DOHH2 (cell line): Measurements from ENCODE around the gene CSMD2.

Experiments
- H3F3A ChIP-seq: fragments of 200-600 bp; sonication (generic), shearing (Covaris generic); 2 replicates; pipeline ENCODE4 v1.6.0; 2016; ENCODE audit warnings: antibody characterized with exemption, mild to moderate bottlenecking; ENCODE audit not compliant: control insufficient read depth, insufficient read depth
- H3K27ac ChIP-seq: fragments of 200-600 bp; sonication (generic); 2 replicates; pipeline ENCODE4 v1.5.1; 2014; ENCODE audit warnings: low read depth, mild to moderate bottlenecking, low read length, moderate library complexity
- H3K27me3 ChIP-seq: fragments of 200-600 bp; sonication (generic); 2 replicates; pipeline ENCODE4 v1.6.1; 2014; ENCODE audit warnings: mild to moderate bottlenecking, low read length, mixed read lengths; ENCODE audit not compliant: control insufficient read depth
- H3K36me3 ChIP-seq: fragments of 200-600 bp; sonication (generic); 2 replicates; pipeline ENCODE4 v1.6.1; 2014; ENCODE audit warnings: mild to moderate bottlenecking, low read length, moderate library complexity, mixed read lengths; ENCODE audit not compliant: control insufficient read depth
- H3K4me1 ChIP-seq: fragments of 200-600 bp; sonication (generic); 2 replicates; pipeline ENCODE4 v1.6.1; 2014; ENCODE audit warnings: mild to moderate bottlenecking, low read length, mixed read lengths; ENCODE audit not compliant: control insufficient read depth
- H3K4me2 ChIP-seq: fragments of 200-600 bp; sonication (generic); 2 replicates; pipeline ENCODE4 v1.6.0; 2014; ENCODE audit warnings: mild to moderate bottlenecking, low read length, moderate library complexity
- H3K4me3 ChIP-seq: fragments of 200-600 bp; sonication (generic); 2 replicates; pipeline ENCODE4 v1.5.1; 2014; ENCODE audit warnings: mild to moderate bottlenecking, low read length, mixed read lengths
- H3K79me2 ChIP-seq: fragments of 200-600 bp; sonication (generic); 2 replicates; pipeline ENCODE4 v1.6.1; 2014; ENCODE audit warnings: mild to moderate bottlenecking, low read length, mixed read lengths; ENCODE audit not compliant: control insufficient read depth
- H3K9me2 ChIP-seq: fragments of 200-600 bp; sonication (generic); replicated peaks from 2 replicates; pipeline ENCODE4 v1.6.1; 2014; ENCODE audit warnings: mild to moderate bottlenecking, low read length, mixed read lengths; ENCODE audit not compliant: control insufficient read depth
- H3K9me3 ChIP-seq: fragments of 200-600 bp; sonication (generic); 2 replicates; pipeline ENCODE4 v1.6.1; 2014; ENCODE audit warnings: antibody characterized with exemption, low read length, mixed read lengths; ENCODE audit not compliant: control insufficient read depth, insufficient read depth
- H4K20me1 ChIP-seq: fragments of 200-600 bp; sonication (generic); 2 replicates; pipeline ENCODE4 v1.6.0; 2014; ENCODE audit warnings: low read depth, mild to moderate bottlenecking, antibody characterized with exemption, low read length, moderate library complexity; ENCODE audit not compliant: control insufficient read depth, insufficient read depth
- EZH2phosphoT487 ChIP-seq: fragments of 200-600 bp; sonication (generic); IDR thresholded peaks from 2 replicates; pipeline ENCODE4 v1.6.1; 2017; ENCODE audit warnings: borderline replicate concordance, mild to moderate bottlenecking, antibody characterized with exemption, low read length, moderate library complexity, mixed read lengths
- TF ChIP-seq, protein P1 (sequence below): fragments of 200-600 bp; sonication (generic); IDR thresholded peaks from one replicate; pipeline ENCODE4 v1.5.1; 2014; ENCODE audit warnings: antibody characterized with exemption, mild to moderate bottlenecking, low read depth, low read length; ENCODE audit not compliant: poor library complexity, severe bottlenecking

Gene CSMD2

GRCh38 chr1:34163792-34164731 lies 968 bp downstream of the CSMD2 start:
- no peaks in the 10 kb centered on the region for H3K9me2 ChIP-seq
- no peak overlapping the region for H3K4me3 ChIP-seq
- H3K27me3 ChIP-seq, result peaks cover 30% of the 10 kb centered on the region
- H3K4me1 ChIP-seq, result no peaks in the 10 kb centered on the region
- no peak overlapping the region for H3K4me2 ChIP-seq
- H3K9me3 ChIP-seq, result no peaks in the 10 kb centered on the region
- no peak for TF ChIP-seq EZH2phosphoT487
- TF ChIP-seq, protein P1, sequence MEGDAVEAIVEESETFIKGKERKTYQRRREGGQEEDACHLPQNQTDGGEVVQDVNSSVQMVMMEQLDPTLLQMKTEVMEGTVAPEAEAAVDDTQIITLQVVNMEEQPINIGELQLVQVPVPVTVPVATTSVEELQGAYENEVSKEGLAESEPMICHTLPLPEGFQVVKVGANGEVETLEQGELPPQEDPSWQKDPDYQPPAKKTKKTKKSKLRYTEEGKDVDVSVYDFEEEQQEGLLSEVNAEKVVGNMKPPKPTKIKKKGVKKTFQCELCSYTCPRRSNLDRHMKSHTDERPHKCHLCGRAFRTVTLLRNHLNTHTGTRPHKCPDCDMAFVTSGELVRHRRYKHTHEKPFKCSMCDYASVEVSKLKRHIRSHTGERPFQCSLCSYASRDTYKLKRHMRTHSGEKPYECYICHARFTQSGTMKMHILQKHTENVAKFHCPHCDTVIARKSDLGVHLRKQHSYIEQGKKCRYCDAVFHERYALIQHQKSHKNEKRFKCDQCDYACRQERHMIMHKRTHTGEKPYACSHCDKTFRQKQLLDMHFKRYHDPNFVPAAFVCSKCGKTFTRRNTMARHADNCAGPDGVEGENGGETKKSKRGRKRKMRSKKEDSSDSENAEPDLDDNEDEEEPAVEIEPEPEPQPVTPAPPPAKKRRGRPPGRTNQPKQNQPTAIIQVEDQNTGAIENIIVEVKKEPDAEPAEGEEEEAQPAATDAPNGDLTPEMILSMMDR, result no peak
- H3K79me2 ChIP-seq, result no peaks in the 10 kb centered on the region
- no peak overlapping the region for H3K27ac ChIP-seq
- no peaks in the 10 kb centered on the region for H3F3A ChIP-seq
- no peaks in the 10 kb centered on the region for H4K20me1 ChIP-seq
- no peaks in the 10 kb centered on the region for H3K36me3 ChIP-seq

DNA sequence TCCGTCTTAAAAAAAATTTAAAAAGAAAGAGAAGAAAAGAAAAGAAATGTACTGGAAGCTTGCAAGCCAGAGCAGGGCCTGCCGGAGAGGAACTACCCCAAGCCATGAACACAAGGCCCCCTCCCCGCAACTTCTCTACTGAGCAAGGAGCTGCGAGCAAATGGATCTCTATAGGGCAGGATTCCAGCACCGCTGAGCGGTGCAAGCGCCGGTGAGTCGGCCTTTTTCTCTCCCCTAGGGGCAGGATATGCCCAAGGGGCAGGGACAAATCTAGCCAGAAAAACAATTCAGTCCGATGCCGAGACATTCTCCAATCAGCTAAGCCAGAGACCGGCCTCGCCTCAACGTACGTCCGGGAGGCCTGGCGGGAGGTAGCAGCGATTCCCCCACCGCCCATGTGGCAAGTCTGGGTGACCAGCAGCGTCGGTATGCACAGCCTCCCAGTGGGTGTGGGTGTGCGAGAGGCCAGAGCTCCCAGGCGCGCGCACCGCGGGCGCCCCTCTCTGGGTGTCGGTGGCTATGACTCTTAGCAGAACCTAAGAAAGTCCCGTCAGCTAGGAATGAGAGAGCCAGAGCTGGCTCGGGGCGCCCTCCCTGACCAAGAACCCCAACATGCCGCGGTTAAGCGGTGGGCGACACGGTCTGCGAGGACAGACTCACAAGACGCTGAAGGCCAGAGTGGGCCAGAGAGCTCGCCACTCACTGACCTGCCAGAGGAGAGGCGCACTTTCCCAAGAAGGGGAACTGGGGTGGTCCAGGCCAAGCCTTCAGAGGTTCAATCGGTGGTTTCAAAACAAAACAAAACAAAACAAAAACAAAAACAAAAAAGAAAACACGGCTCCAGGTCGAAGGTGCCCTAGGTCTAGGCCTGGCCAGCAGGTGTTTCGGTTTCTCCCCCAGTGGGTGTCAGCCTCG lies 1.9 kb downstream of the CSMD2 start:
- Histone ChIP-seq H3K79me2 (no peaks in the 10 kb centered on the region), H3K9me3 (no peaks in the 10 kb centered on the region), H3K4me1 (no peaks in the 10 kb centered on the region), H3F3A (no peaks in the 10 kb centered on the region), H3K9me2 (no peaks in the 10 kb centered on the region), H3K27ac (no peak overlapping the region), H3K27me3 (peaks cover 28% of the 10 kb centered on the region), H4K20me1 (no peaks in the 10 kb centered on the region), H3K36me3 (no peaks in the 10 kb centered on the region), H3K4me3 (no peak overlapping the region), H3K4me2 (no peak overlapping the region)
- TF ChIP-seq EZH2phosphoT487, result no peak
- TF ChIP-seq, protein P1, result peak; percentile 60

DNA sequence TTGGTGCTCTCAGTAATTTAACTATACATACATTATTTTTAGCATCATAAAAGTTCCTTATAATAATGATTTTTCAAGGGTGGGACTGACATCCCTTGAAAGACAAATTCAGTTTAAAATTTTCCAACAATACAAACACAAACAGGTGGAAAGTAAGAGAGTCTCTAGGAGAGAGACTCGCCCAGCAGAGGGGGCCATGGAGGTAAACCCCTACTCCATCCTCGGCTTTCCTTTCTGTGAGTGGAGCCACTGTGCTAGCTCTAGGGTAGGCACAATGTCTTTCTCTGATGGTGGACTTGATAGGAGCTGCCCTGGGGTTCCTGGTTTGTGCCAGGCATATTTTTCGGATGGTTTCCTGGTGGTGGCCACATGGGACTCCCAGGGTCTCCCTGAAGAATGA lies 8.3 kb downstream of the CSMD2 start:
- no peak overlapping the region for H3K27ac ChIP-seq
- no peaks in the 10 kb centered on the region for H3F3A ChIP-seq
- no peaks in the 10 kb centered on the region for H4K20me1 ChIP-seq
- no peaks in the 10 kb centered on the region for H3K9me3 ChIP-seq
- no peaks in the 10 kb centered on the region for H3K4me1 ChIP-seq
- no peaks in the 10 kb centered on the region for H3K36me3 ChIP-seq
- no peak overlapping the region for H3K4me2 ChIP-seq
- H3K9me2 ChIP-seq, result no peaks in the 10 kb centered on the region
- no peak overlapping the region for H3K4me3 ChIP-seq
- no peaks in the 10 kb centered on the region for H3K79me2 ChIP-seq
- TF ChIP-seq EZH2phosphoT487, result no peak
- TF ChIP-seq, protein P1, result peak; percentile 24
- peaks cover 6% of the 10 kb centered on the region for H3K27me3 ChIP-seq
